Measurements from ENCODE around the gene KCNQ1. TPM values are rescaled to one million over a fixed set of nuclear protein-coding genes. Genes with fewer than 3 reads are reported as not detected.

The KCNQ1 gene
- total and polyA plus RNA-seq, 2 of the 13 experiments (the other 11 are each of a cell fraction or from before 2014, with no cell fraction given): 0.02 to 0.08 TPM

DNA sequence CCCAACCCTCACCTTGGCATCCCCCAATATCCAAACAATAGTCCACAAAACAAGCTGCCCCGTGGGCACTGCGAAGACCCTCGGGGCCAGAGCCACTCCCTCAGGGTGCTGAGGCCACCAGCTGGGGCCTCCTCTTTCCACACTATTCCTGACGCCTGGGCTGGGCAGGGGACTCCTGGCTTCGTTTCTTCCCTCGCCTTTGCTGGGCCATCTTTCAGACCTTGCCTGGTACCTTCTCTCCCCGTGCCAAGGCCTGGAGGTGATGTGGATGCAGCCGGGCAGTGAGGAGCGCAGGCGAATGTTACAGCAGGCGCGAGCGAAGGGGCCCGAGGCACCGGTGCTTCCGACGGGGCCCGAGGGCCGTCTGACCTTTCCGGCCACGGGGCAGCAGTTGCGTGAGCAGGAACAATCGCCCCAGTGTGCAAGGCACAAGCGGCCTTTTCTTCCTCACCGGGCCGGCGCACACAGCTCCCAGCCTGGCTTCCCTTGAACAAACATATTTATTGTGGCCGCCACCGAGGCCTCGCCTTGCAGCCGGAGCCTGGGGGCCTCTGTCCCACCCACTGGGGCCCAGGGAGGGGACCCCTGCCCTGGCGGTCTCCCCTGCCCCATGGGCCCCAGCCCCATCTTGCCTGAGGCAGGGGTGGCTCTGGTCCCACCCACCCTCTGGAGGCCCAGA, 287.6 kb downstream of the KCNQ1 start (continued):
- TF ChIP-seq ZNF552 (CRISPR knock-in tag; IDR thresholded peaks at IDR 0.05; ENCODE audit: borderline replicate concordance) (no peak), POLR2A (IDR thresholded peaks at IDR 0.05; ENCODE audit: insufficient read depth in 1 of 2, low read depth in 2 of 2, low read length in 2 of 2) (peak in 1 of 2 experiments; percentile 90; a peak in 2 of 4 replicates), ZNF713 (CRISPR knock-in tag; IDR thresholded peaks at IDR 0.05) (no peak), TGIF2 (CRISPR knock-in tag; IDR thresholded peaks at IDR 0.05) (peak; percentile 36; the same call in 1 of the 2 replicates), ZNF773 (CRISPR knock-in tag; IDR thresholded peaks at IDR 0.05; ENCODE audit: borderline replicate concordance) (0 out of 2 replicates have a peak, but pooled peaks have one; percentile 25), ZC3H13 (CRISPR knock-in tag; IDR thresholded peaks at IDR 0.05) (peak; percentile 61; the same call in 1 of the 2 replicates), HMGA1 (CRISPR knock-in tag; conservative IDR thresholded peaks at IDR 0.05) (no peak), MYNN (CRISPR knock-in tag; IDR thresholded peaks at IDR 0.05; ENCODE audit: low read depth) (peak; percentile 82; the same call in 1 of the 2 replicates), ZNF207 (IDR thresholded peaks at IDR 0.05; ENCODE audit: borderline replicate concordance) (no peak), ZNF788 (CRISPR knock-in tag; IDR thresholded peaks at IDR 0.05; ENCODE audit: borderline replicate concordance) (peak; percentile 99), ZNF34 (CRISPR knock-in tag; IDR thresholded peaks at IDR 0.05; ENCODE audit: borderline replicate concordance) (no peak), TCF7 (IDR thresholded peaks at IDR 0.05; ENCODE audit: low read depth) (peak; percentile 62; the same call in 1 of the 2 replicates), HDAC2 (CRISPR knock-in tag; IDR thresholded peaks at IDR 0.05) (peak; percentile 92), MAZ (IDR thresholded peaks at IDR 0.05; ENCODE audit: borderline replicate concordance, low read depth, low read length) (0 out of 2 replicates have a peak, but pooled peaks have one; percentile 32), MAZ (CRISPR knock-in tag; IDR thresholded peaks at IDR 0.05; ENCODE audit: low read depth) (peak; percentile 76; the same call in 1 of the 2 replicates), EP300 (IDR thresholded peaks at IDR 0.05; ENCODE audit: low read depth in 2 of 2, low read length in 2 of 2) (peak; percentile 93 to 95; a peak in 3 of 4 replicates), EP300 (CRISPR knock-in tag; IDR thresholded peaks at IDR 0.05; ENCODE audit: borderline replicate concordance) (peak; percentile 95), ZNF253 (CRISPR knock-in tag; IDR thresholded peaks at IDR 0.05; ENCODE audit: borderline replicate concordance) (peak; percentile 77; the same call in 1 of the 2 replicates), FOXK2 (IDR thresholded peaks at IDR 0.05) (0 out of 2 replicates have a peak, but pooled peaks have one; percentile 29)
- TF ChIP-seq, protein P1, sequence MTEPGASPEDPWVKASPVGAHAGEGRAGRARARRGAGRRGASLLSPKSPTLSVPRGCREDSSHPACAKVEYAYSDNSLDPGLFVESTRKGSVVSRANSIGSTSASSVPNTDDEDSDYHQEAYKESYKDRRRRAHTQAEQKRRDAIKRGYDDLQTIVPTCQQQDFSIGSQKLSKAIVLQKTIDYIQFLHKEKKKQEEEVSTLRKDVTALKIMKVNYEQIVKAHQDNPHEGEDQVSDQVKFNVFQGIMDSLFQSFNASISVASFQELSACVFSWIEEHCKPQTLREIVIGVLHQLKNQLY (CRISPR knock-in tag; IDR thresholded peaks at IDR 0.05): peak; percentile 85
- TF ChIP-seq, protein P2, sequence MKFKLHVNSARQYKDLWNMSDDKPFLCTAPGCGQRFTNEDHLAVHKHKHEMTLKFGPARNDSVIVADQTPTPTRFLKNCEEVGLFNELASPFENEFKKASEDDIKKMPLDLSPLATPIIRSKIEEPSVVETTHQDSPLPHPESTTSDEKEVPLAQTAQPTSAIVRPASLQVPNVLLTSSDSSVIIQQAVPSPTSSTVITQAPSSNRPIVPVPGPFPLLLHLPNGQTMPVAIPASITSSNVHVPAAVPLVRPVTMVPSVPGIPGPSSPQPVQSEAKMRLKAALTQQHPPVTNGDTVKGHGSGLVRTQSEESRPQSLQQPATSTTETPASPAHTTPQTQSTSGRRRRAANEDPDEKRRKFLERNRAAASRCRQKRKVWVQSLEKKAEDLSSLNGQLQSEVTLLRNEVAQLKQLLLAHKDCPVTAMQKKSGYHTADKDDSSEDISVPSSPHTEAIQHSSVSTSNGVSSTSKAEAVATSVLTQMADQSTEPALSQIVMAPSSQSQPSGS (CRISPR knock-in tag; IDR thresholded peaks at IDR 0.05): peak; percentile 80; the same call in 1 of the 2 replicates
- TF ChIP-seq, protein P3, sequence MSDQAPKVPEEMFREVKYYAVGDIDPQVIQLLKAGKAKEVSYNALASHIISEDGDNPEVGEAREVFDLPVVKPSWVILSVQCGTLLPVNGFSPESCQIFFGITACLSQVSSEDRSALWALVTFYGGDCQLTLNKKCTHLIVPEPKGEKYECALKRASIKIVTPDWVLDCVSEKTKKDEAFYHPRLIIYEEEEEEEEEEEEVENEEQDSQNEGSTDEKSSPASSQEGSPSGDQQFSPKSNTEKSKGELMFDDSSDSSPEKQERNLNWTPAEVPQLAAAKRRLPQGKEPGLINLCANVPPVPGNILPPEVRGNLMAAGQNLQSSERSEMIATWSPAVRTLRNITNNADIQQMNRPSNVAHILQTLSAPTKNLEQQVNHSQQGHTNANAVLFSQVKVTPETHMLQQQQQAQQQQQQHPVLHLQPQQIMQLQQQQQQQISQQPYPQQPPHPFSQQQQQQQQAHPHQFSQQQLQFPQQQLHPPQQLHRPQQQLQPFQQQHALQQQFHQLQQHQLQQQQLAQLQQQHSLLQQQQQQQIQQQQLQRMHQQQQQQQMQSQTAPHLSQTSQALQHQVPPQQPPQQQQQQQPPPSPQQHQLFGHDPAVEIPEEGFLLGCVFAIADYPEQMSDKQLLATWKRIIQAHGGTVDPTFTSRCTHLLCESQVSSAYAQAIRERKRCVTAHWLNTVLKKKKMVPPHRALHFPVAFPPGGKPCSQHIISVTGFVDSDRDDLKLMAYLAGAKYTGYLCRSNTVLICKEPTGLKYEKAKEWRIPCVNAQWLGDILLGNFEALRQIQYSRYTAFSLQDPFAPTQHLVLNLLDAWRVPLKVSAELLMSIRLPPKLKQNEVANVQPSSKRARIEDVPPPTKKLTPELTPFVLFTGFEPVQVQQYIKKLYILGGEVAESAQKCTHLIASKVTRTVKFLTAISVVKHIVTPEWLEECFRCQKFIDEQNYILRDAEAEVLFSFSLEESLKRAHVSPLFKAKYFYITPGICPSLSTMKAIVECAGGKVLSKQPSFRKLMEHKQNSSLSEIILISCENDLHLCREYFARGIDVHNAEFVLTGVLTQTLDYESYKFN (CRISPR knock-in tag; conservative IDR thresholded peaks at IDR 0.05): peak; percentile 89

All from HepG2 (cell line).